Measurements from ENCODE around the gene AKAP13.
A peak's percentile ranks its signal among the peaks of the same experiment; 100 is the strongest.

Gene AKAP13

GRCh38 chr15:85597155-85597815 is 216.9 kb downstream of the AKAP13 start:
- Histone ChIP-seq H3K4me3 (ENCODE audit: low read depth in 1 of 2, low read length in 1 of 2) (no peak overlapping the region), H3K4me1 (ENCODE audit: control insufficient read depth in 1 of 2, insufficient read depth in 1 of 2, low read depth in 1 of 2, low read length in 1 of 2) (no peaks in the 10 kb centered on the region), H3K36me3 (peaks cover 77% of the 10 kb centered on the region), H3K27ac (peak overlapping the region; percentile 38), H3K27me3 (no peaks in the 10 kb centered on the region), H3K9me3 (no peaks in the 10 kb centered on the region)
- no peak for TF ChIP-seq CTCF (IDR thresholded peaks at IDR 0.05)

- peaks cover 78% of the 10 kb centered on the region for H3K36me3 ChIP-seq
- no peaks in the 10 kb centered on the region for H3K9me3 ChIP-seq
- H3K27me3 ChIP-seq: no peaks in the 10 kb centered on the region
- TF ChIP-seq CTCF (IDR thresholded peaks at IDR 0.05): no peak
- H3K4me3 ChIP-seq (ENCODE audit: low read depth in 1 of 2, low read length in 1 of 2): no peak overlapping the region
- H3K27ac ChIP-seq: no peak overlapping the region
- H3K4me1 ChIP-seq (ENCODE audit: control insufficient read depth in 1 of 2, insufficient read depth in 1 of 2, low read depth in 1 of 2, low read length in 1 of 2): no peaks in the 10 kb centered on the region
Measured at GRCh38 chr15:85598219-85598618, 217.8 kb downstream of the AKAP13 start.

DNA sequence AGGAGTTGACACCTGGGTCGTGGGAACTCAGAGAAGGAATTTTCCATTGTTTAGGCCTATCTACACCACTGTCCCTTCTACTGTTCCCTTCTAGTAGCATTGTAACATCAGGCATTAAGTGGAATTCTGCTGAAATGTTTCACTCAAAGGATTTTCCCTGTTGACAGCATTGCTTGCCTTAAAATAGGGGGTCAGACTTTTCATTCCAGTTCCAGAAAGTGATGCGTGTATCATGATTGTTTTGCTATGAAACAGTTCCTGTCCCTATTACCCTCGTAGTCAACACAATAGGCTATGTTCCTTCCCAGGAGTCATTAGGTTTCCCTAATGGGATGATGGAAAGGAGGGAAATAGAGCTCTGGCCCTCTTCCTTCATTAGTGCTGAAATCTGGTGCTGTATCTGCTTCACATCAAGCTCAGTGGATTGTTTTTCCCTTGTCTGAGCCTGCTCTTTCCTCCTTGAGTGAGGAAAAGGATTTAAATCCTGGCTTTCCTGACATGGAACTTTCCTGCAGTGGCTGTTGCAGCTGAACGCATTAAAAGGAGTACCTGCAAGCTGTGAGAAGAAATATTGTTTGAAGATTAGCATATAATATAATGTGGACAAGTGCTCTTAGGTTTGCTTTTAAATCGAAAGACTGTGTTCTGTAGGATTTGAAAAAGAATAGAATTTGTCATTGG is 218.5 kb downstream of the AKAP13 start:
- TF ChIP-seq CTCF (IDR thresholded peaks at IDR 0.05): no peak
- no peak overlapping the region for H3K4me3 ChIP-seq (ENCODE audit: low read depth in 1 of 2, low read length in 1 of 2)
- H3K36me3 ChIP-seq: peaks cover 78% of the 10 kb centered on the region
- no peaks in the 10 kb centered on the region for H3K9me3 ChIP-seq
- H3K27ac ChIP-seq: no peak overlapping the region
- H3K4me1 ChIP-seq (ENCODE audit: control insufficient read depth in 1 of 2, insufficient read depth in 1 of 2, low read depth in 1 of 2, low read length in 1 of 2): no peaks in the 10 kb centered on the region
- H3K27me3 ChIP-seq: no peaks in the 10 kb centered on the region

DNA sequence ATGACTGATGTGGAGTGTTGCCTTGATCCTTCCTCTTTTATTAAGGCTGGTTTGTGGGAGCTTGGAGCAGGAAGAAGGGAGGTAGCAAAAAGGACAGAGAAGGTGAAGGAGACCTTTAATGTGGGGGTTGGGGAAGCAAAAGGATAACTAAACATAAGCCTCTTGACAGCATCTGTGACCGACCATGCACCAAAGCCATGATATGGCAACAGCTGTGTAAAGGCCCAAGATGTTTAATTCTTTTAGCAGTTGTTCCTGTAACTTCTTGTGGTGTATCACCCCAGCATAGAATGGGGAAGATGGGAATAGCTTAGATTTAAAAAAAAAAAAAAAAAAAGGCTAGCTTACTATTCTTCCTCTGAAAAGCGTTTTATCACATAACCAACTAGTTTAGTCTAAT is 219.6 kb downstream of the AKAP13 start:
- H3K9me3 ChIP-seq: no peaks in the 10 kb centered on the region
- H3K4me1 ChIP-seq (ENCODE audit: control insufficient read depth in 1 of 2, insufficient read depth in 1 of 2, low read depth in 1 of 2, low read length in 1 of 2): no peaks in the 10 kb centered on the region
- H3K27me3 ChIP-seq: no peaks in the 10 kb centered on the region
- H3K36me3 ChIP-seq: peaks cover 78% of the 10 kb centered on the region
- no peak for TF ChIP-seq CTCF (IDR thresholded peaks at IDR 0.05)
- peak overlapping the region; percentile 35 for H3K27ac ChIP-seq
- H3K4me3 ChIP-seq (ENCODE audit: low read depth in 1 of 2, low read length in 1 of 2): no peak overlapping the region

DNA sequence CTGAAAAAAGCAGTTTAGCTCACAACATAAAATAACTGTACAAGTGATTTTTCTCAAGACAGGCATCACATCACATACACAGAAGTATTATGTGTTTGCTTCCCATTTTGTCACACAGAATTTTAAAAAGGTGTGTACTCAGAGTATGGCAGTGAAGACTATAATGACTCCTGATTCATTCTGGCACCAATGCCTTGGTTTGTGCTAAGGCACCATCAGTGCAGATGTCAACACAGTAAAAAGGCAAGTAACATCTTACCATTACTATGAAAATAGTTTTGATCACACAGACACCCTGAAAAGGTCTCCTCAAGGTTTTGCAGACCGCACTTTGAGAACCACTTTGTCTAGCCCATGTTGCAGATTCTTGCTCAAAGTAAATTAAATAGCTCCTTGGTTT is 222.8 kb downstream of the AKAP13 start:
- Histone ChIP-seq H3K27me3 (no peaks in the 10 kb centered on the region), H3K36me3 (peaks cover 66% of the 10 kb centered on the region), H3K4me1 (ENCODE audit: control insufficient read depth in 1 of 2, insufficient read depth in 1 of 2, low read depth in 1 of 2, low read length in 1 of 2) (no peaks in the 10 kb centered on the region), H3K9me3 (no peaks in the 10 kb centered on the region), H3K27ac (no peak overlapping the region), H3K4me3 (ENCODE audit: low read depth in 1 of 2, low read length in 1 of 2) (no peak overlapping the region)
- no peak for TF ChIP-seq CTCF (IDR thresholded peaks at IDR 0.05)
